Mesenchymal stem cell (in vitro differentiated cells and primary cell): Measurements from ENCODE around the gene ADCY5.
"Not testable (repeated sequence)": the region's sequence is repeated elsewhere in the genome, so short reads cannot be mapped to it uniquely, and the experiment has no call there.

Experiments
- DNase-seq: peaks from one replicate; pipeline ENCODE4 v3.0.0-alpha.2; 2013
- H2AFZ ChIP-seq: one replicate; pipeline ENCODE4 v1.6.1; 2013; ENCODE audit warnings: low read depth, mild to moderate bottlenecking, control low read depth, inconsistent platforms, low read length, moderate library complexity
- H2AK5ac ChIP-seq: 2 replicates; pipeline ENCODE4 v1.6.1; 2013; ENCODE audit warnings: low read length, moderate library complexity, mild to moderate bottlenecking, inconsistent platforms; ENCODE audit not compliant: severe bottlenecking
- H2BK120ac ChIP-seq: one replicate; pipeline ENCODE4 v1.6.1; 2013; ENCODE audit warnings: low read depth, mild to moderate bottlenecking, inconsistent platforms, low read length, moderate library complexity
- H2BK12ac ChIP-seq, 2 experiments: one replicate each; pipeline ENCODE4 v1.6.1; 2013; ENCODE audit warnings: inconsistent platforms in 2 of 2, low read length in 2 of 2, mild to moderate bottlenecking in 2 of 2, moderate library complexity in 2 of 2, control low read depth in 1 of 2
- H2BK15ac ChIP-seq: one replicate; pipeline ENCODE4 v1.6.1; 2013; ENCODE audit warnings: mild to moderate bottlenecking, low read depth, inconsistent platforms; ENCODE audit not compliant: poor library complexity, severe bottlenecking
- H2BK5ac ChIP-seq: 2 replicates; pipeline ENCODE4 v1.6.1; 2013; ENCODE audit warnings: low read depth, mild to moderate bottlenecking, low read length, control low read depth, inconsistent platforms; ENCODE audit not compliant: poor library complexity, severe bottlenecking
- H3K14ac ChIP-seq, 2 experiments: one replicate each; pipeline ENCODE4 v1.6.1; 2013; ENCODE audit warnings: inconsistent platforms in 2 of 2, low read length in 2 of 2, control low read depth in 1 of 2, mild to moderate bottlenecking in 1 of 2, moderate library complexity in 1 of 2
- H3K18ac ChIP-seq, 2 experiments: one replicate each; pipeline ENCODE4 v1.6.1; 2013; ENCODE audit warnings: inconsistent platforms in 2 of 2, low read length in 2 of 2, control low read depth in 1 of 2, low read depth in 1 of 2, mild to moderate bottlenecking in 1 of 2
- H3K23ac ChIP-seq, 2 experiments: one replicate each; pipeline ENCODE4 v1.6.1; 2013; ENCODE audit warnings: inconsistent platforms in 2 of 2, low read length in 2 of 2, mild to moderate bottlenecking in 2 of 2, moderate library complexity in 2 of 2, control low read depth in 1 of 2
- H3K27ac ChIP-seq: 2 replicates; pipeline ENCODE4 v1.5.1; 2013; ENCODE audit warnings: mild to moderate bottlenecking, moderate library complexity, low read length, control low read depth, inconsistent platforms; ENCODE audit not compliant: poor library complexity, severe bottlenecking
- H3K27me3 ChIP-seq, 2 experiments: 2 replicates each; pipeline versions ENCODE4 v1.6.1 to v1.7.0; 2013; ENCODE audit warnings: low read length in 2 of 2, mild to moderate bottlenecking in 2 of 2, moderate library complexity in 2 of 2, control low read depth in 1 of 2, inconsistent platforms in 1 of 2; ENCODE audit not compliant: control insufficient read depth in 1 of 2, insufficient read depth in 1 of 2
- H3K36me3 ChIP-seq, 2 experiments: 2 replicates each; pipeline versions ENCODE4 v1.6.1 to v1.7.0; 2013; ENCODE audit warnings: low read length in 2 of 2, control low read depth in 1 of 2, inconsistent platforms in 1 of 2, low read depth in 1 of 2, mild to moderate bottlenecking in 1 of 2; ENCODE audit not compliant: insufficient read depth in 2 of 2, control insufficient read depth in 1 of 2
- H3K4ac ChIP-seq, 2 experiments: one replicate each; pipeline ENCODE4 v1.6.1; 2013; ENCODE audit warnings: inconsistent platforms in 2 of 2, low read length in 2 of 2, mild to moderate bottlenecking in 2 of 2, moderate library complexity in 2 of 2, control low read depth in 1 of 2, low read depth in 1 of 2
- H3K4me1 ChIP-seq: 2 replicates; pipeline ENCODE4 v1.6.1; 2013; ENCODE audit warnings: low read depth, low read length, control low read depth; ENCODE audit not compliant: control insufficient read depth, insufficient read depth
- H3K4me2 ChIP-seq: 2 replicates; pipeline ENCODE4 v1.6.1; 2013; ENCODE audit warnings: low read length, mild to moderate bottlenecking, inconsistent platforms; ENCODE audit not compliant: poor library complexity, severe bottlenecking
- H3K4me3 ChIP-seq, 2 experiments: 2 replicates each; pipeline versions ENCODE4 v1.5.1 to v1.7.0; 2013; ENCODE audit warnings: low read length in 2 of 2, mild to moderate bottlenecking in 2 of 2, control low read depth in 1 of 2, low read depth in 1 of 2; ENCODE audit not compliant: insufficient read depth in 1 of 2
- H3K79me1 ChIP-seq: replicated peaks from 2 replicates; pipeline ENCODE4 v1.6.1; 2013; ENCODE audit warnings: mild to moderate bottlenecking, control low read depth, low read length, inconsistent platforms; ENCODE audit not compliant: poor library complexity, severe bottlenecking
- H3K9ac ChIP-seq: 2 replicates; pipeline ENCODE4 v1.7.0; 2013; ENCODE audit warnings: mild to moderate bottlenecking, low read length, moderate library complexity
- H3K9me3 ChIP-seq: 2 replicates; pipeline ENCODE4 v1.7.0; 2013; ENCODE audit warnings: mild to moderate bottlenecking, low read length; ENCODE audit not compliant: control insufficient read depth
- H4K8ac ChIP-seq: one replicate; pipeline ENCODE4 v1.6.1; 2013; ENCODE audit warnings: inconsistent platforms, mild to moderate bottlenecking, low read length, moderate library complexity
- H4K91ac ChIP-seq: one replicate; pipeline ENCODE4 v1.6.1; 2013; ENCODE audit warnings: mild to moderate bottlenecking, low read length, inconsistent platforms
- WGBS: methylation state at CpG from one replicate; pipeline ENCODE4 v1.1.7; 2013; ENCODE audit warnings: mixed read lengths; 5-methylcytosine and 5-hydroxymethylcytosine counted together

The ADCY5 gene

GRCh38 chr3:123246866-123247265 is 202.0 kb downstream of the ADCY5 start:
- no peak for DNase-seq
- H3K36me3 ChIP-seq = peaks cover 0 to 48% of the 10 kb centered on the region in 2 experiments
- H4K8ac ChIP-seq = no peak overlapping the region
- no peaks in the 10 kb centered on the region for H3K4me1 ChIP-seq
- H2BK12ac ChIP-seq = no peak overlapping the region
- no peak overlapping the region for H3K4me2 ChIP-seq
- H3K27ac ChIP-seq = no peak overlapping the region
- no peak overlapping the region for H2AK5ac ChIP-seq
- H3K4ac ChIP-seq = no peak overlapping the region
- no peak overlapping the region for H3K9ac ChIP-seq
- H2BK5ac ChIP-seq = no peak overlapping the region
- H2BK120ac ChIP-seq = no peak overlapping the region
- H3K14ac ChIP-seq = no peak overlapping the region
- H2AFZ ChIP-seq = no peak overlapping the region
- H3K79me1 ChIP-seq = peaks cover 3% of the 10 kb centered on the region
- no peak overlapping the region for H4K91ac ChIP-seq
- no peaks in the 10 kb centered on the region for H3K9me3 ChIP-seq
- H3K18ac ChIP-seq = no peak overlapping the region
- no peak overlapping the region for H3K4me3 ChIP-seq
- H3K27me3 ChIP-seq = no peaks in the 10 kb centered on the region
- H3K23ac ChIP-seq = no peak overlapping the region
- 69% methylated on average over 3 of the region's 3 CpGs for WGBS
- no peak overlapping the region for H2BK15ac ChIP-seq

- no peak overlapping the region for H3K18ac ChIP-seq
- H2AFZ ChIP-seq = no peak overlapping the region
- no peaks in the 10 kb centered on the region for H3K9me3 ChIP-seq
- no peak overlapping the region for H3K27ac ChIP-seq
- H2BK120ac ChIP-seq = no peak overlapping the region
- H2BK15ac ChIP-seq = no peak overlapping the region
- no peak overlapping the region for H2AK5ac ChIP-seq
- DNase-seq = no peak
- no peak overlapping the region for H3K9ac ChIP-seq
- H3K4me2 ChIP-seq = no peak overlapping the region
- H3K27me3 ChIP-seq = no peaks in the 10 kb centered on the region
- no peak overlapping the region for H4K91ac ChIP-seq
- peaks cover 3% of the 10 kb centered on the region for H3K79me1 ChIP-seq
- no peak overlapping the region for H3K23ac ChIP-seq
- H2BK12ac ChIP-seq = no peak overlapping the region
- no peaks in the 10 kb centered on the region for H3K4me1 ChIP-seq
- H3K4me3 ChIP-seq = no peak overlapping the region
- no peak overlapping the region for H3K14ac ChIP-seq
- H3K4ac ChIP-seq = no peak overlapping the region
- H2BK5ac ChIP-seq = no peak overlapping the region
- WGBS = 100% methylated on average over 2 of the region's 4 CpGs
- H3K36me3 ChIP-seq = peaks cover 0 to 48% of the 10 kb centered on the region in 2 experiments
- H4K8ac ChIP-seq = no peak overlapping the region
Measured at GRCh38 chr3:123244128-123244527, 204.8 kb downstream of the ADCY5 start.

GRCh38 chr3:123239756-123240155 is 209.1 kb downstream of the ADCY5 start:
- H3K79me1 ChIP-seq = peaks cover 9% of the 10 kb centered on the region
- H3K27me3 ChIP-seq = no peaks in the 10 kb centered on the region
- no peak overlapping the region for H3K4me2 ChIP-seq
- H2BK12ac ChIP-seq = no peak overlapping the region
- no peak overlapping the region for H3K9ac ChIP-seq
- H3K23ac ChIP-seq = no peak overlapping the region
- no peak overlapping the region for H3K4me3 ChIP-seq
- H2BK5ac ChIP-seq = no peak overlapping the region
- no peak overlapping the region for H2AK5ac ChIP-seq
- H3K9me3 ChIP-seq = no peaks in the 10 kb centered on the region
- H3K4ac ChIP-seq = no peak overlapping the region
- no peak overlapping the region for H3K18ac ChIP-seq
- H2BK15ac ChIP-seq = no peak overlapping the region
- peaks cover 0 to 20% of the 10 kb centered on the region in 2 experiments for H3K36me3 ChIP-seq
- H3K14ac ChIP-seq = no peak overlapping the region
- H4K8ac ChIP-seq = no peak overlapping the region
- no peak overlapping the region for H4K91ac ChIP-seq
- no peak overlapping the region for H3K27ac ChIP-seq
- DNase-seq = no peak
- no peak overlapping the region for H2AFZ ChIP-seq
- no CpG with 5 or more reads among the region's 1 CpG for WGBS
- no peak overlapping the region for H2BK120ac ChIP-seq
- no peaks in the 10 kb centered on the region for H3K4me1 ChIP-seq

GRCh38 chr3:123239186-123239585 is 209.7 kb downstream of the ADCY5 start:
- H3K18ac ChIP-seq, H3K4me3 ChIP-seq, H2BK15ac ChIP-seq, DNase-seq, H2AK5ac ChIP-seq, H4K8ac ChIP-seq, H2BK5ac ChIP-seq, H3K9ac ChIP-seq, H3K27me3 ChIP-seq, H2BK12ac ChIP-seq, H3K14ac ChIP-seq, H3K23ac ChIP-seq, H3K9me3 ChIP-seq, H3K4me2 ChIP-seq, H4K91ac ChIP-seq, H2BK120ac ChIP-seq, H3K79me1 ChIP-seq, H3K27ac ChIP-seq, H3K4me1 ChIP-seq, H3K4ac ChIP-seq, H2AFZ ChIP-seq: not testable (repeated sequence)
- no CpG with 5 or more reads among the region's 2 CpGs for WGBS
- peaks cover 0 to 20% of the 10 kb centered on the region in 2 experiments for H3K36me3 ChIP-seq
